HG02759 (cell line): ENCODE measurements around the gene GSPT1.
"Not testable (repeated sequence)": the region's sequence is repeated elsewhere in the genome, so short reads cannot be mapped to it uniquely, and the experiment has no call there.

ENCODE experiments used
- ATAC-seq: cut with Tn5 transposase; IDR thresholded peaks from one replicate; pipeline ENCODE4 v1.9.1; 2021; ENCODE audit warnings: mild to moderate bottlenecking, moderate library complexity; ENCODE audit not compliant: unreplicated experiment

GSPT1 gene

GRCh38 chr16:11862489-11862888 is 53.3 kb downstream of the GSPT1 start:
- no peak for ATAC-seq

- no peak for ATAC-seq
Observed at GRCh38 chr16:11857161-11857560, 58.6 kb downstream of the GSPT1 start.

- no peak for ATAC-seq
Observed at GRCh38 chr16:11852092-11852809, 63.5 kb downstream of the GSPT1 start.

GRCh38 chr16:11851294-11852091 is 64.3 kb downstream of the GSPT1 start, which contains the start of gene RSL1D1:
TSS of gene RSL1D1 (minus strand) at chr16:11851542. CDS start at chr16:11851512, 30 bp downstream.
- ATAC-seq, result peak; percentile 91

- ATAC-seq, result no peak
Observed at GRCh38 chr16:11848842-11849241, 66.9 kb downstream of the GSPT1 start.

GRCh38 chr16:11844499-11844898 is 71.3 kb downstream of the GSPT1 start:
- ATAC-seq, result no peak

GRCh38 chr16:11843861-11844260 is 71.9 kb downstream of the GSPT1 start:
- no peak for ATAC-seq

GRCh38 chr16:11843206-11843605 is 72.5 kb downstream of the GSPT1 start:
- ATAC-seq, result no peak

GRCh38 chr16:11841026-11841425 is 74.7 kb downstream of the GSPT1 start:
- no peak for ATAC-seq

GRCh38 chr16:11836650-11837244 is 79.0 kb downstream of the GSPT1 start:
- ATAC-seq, result no peak

- ATAC-seq, result no peak
Observed at GRCh38 chr16:11835891-11836649, 79.7 kb downstream of the GSPT1 start.

GRCh38 chr16:11835309-11835708 is 80.4 kb downstream of the GSPT1 start:
- no peak for ATAC-seq

- no peak for ATAC-seq
Observed at GRCh38 chr16:11833951-11834695, 81.6 kb downstream of the GSPT1 start.

GRCh38 chr16:11828696-11829095 is 87.1 kb downstream of the GSPT1 start:
- no peak for ATAC-seq

GRCh38 chr16:11825520-11826165 is 90.1 kb downstream of the GSPT1 start:
- ATAC-seq, result not testable (repeated sequence)

GRCh38 chr16:11824362-11824761 is 91.4 kb downstream of the GSPT1 start:
- no peak for ATAC-seq

- ATAC-seq, result not testable (repeated sequence)
Observed at GRCh38 chr16:11823645-11824044, 92.1 kb downstream of the GSPT1 start.

- ATAC-seq, result no peak
Observed at GRCh38 chr16:11819798-11820197, 96.0 kb downstream of the GSPT1 start.

- not testable (repeated sequence) for ATAC-seq
Observed at GRCh38 chr16:11818970-11819369, 96.8 kb downstream of the GSPT1 start.
